Activated CD4-positive, alpha-beta T cell treated with anti-CD3 and anti-CD28 coated beads for 24 hours (primary cell): ENCODE data around the gene SMIM21.

Source experiments
- DNase-seq, 2 donors: peaks; one replicate each; pipeline ENCODE4 v3.0.0-alpha.2; 2020; ENCODE audit warnings: low read depth in 2 of 2

SMIM21 gene

GRCh38 chr18:75422341-75422910 lies 5.1 kb downstream of the SMIM21 start:
- DNase-seq = no peak

- DNase-seq = no peak
These were observed 5.8 kb downstream of the SMIM21 start for GRCh38 chr18:75421656-75422055.

- DNase-seq = no peak
These were observed 9.1 kb downstream of the SMIM21 start for GRCh38 chr18:75418293-75419005.

DNA sequence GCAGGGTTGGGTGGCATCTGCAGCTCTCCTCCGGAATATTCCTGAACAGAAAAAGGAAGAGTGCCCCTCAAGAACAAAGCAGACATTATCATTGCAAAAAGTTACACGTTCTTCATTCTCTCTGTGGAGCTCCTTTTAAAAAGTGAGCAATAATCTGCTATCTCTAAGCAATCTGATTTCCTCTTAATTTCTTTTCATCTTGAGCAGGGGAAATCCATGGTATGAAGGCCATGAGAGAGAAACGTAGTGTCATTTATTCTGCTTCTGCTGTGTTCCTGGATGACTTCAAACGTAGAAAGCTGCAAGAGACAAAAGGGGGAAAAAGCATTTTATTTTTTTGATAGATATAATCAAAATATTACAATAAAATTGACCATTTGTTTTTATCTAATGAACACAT lies 16.9 kb downstream of the SMIM21 start:
- no peak for DNase-seq

DNA sequence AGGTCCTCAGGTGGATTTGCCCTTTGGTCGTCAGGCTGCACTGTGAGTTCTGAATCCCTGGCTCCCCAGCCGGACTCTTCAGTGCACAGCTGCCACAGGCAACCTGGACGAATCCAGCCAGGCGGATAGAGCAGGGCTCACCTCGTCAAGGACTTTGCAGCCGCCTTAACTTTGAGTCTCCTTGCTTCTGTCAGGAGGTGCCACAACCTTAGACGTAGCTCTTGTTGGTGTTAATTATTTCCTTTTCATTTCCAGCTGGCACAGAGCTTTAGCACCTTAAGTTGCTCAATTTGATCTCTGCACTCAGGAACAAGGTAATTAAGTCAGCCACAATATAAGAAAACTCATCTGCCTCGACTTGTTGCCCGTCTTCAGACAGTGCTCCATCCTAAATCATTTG lies 17.7 kb downstream of the SMIM21 start:
- DNase-seq = no peak

GRCh38 chr18:75408554-75409506 lies 18.7 kb downstream of the SMIM21 start:
- DNase-seq = peak; percentile 12 to 15

- DNase-seq = no peak
These were observed 19.8 kb downstream of the SMIM21 start for GRCh38 chr18:75407468-75408437.

GRCh38 chr18:75406491-75407445 lies 20.7 kb downstream of the SMIM21 start:
- no peak for DNase-seq

DNA sequence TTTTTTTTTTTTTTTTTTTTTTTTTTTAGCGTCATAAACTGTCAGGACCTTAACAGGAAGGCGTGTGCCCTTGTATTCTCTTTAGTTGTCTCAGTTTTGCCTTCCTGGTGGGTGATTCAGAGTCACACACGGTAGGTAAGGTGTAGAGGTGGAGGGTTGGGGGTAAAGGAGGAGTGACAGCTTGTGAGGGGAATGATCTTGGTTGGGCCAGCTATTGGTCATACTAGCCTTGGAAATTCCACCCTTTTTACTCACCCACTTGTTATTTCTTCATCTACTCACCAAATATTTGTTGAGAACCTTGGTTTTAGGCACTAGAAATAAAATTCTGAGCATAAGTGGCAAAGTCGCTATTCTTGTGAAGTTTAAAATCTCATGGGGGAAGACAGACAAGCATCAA lies 22.2 kb downstream of the SMIM21 start:
- DNase-seq = no peak

DNA sequence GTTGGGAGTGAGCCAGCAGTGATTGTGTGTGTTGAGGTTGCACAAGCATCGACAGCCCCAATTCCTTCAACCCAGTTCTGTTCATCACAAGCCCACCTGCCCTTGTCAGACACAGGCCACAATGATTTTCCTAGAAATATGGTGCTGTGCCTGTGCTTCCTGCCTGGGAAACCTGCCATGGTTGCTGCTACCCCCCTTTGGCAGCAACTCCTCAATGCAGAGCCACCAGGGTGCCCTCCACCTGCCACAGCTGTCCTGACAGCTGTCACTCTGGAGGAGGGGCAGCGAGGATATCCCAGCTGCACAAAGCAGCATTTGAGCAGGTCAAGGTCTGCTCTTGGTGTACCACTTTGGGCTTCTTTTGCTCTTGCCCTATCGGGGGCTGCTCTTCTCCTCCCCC lies 27.1 kb downstream of the SMIM21 start:
- no peak for DNase-seq

- no peak for DNase-seq
These were observed 32.4 kb downstream of the SMIM21 start for GRCh38 chr18:75395137-75395536.

GRCh38 chr18:75393721-75394120 lies 33.8 kb downstream of the SMIM21 start:
- no peak for DNase-seq

DNA sequence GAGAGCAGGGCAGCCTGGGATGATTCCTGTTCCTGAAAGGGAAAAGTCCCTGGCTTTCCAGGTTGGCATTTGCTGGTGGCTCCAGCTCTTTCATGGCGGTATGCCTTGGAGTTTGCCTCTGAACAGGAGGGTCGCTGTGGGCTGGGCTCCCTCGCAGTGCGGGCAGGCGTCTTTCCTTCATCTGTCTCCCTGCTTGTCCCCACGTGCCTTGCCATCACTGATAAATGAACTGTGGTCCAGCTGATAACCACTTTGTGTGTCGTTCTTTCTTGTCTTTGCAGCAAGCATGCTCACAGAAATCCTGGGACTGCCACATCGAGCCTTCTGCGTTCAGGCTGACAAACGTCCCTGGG lies 35.3 kb downstream of the SMIM21 start:
- DNase-seq = no peak

GRCh38 chr18:75391279-75392225 lies 36.0 kb downstream of the SMIM21 start:
- no peak for DNase-seq

DNA sequence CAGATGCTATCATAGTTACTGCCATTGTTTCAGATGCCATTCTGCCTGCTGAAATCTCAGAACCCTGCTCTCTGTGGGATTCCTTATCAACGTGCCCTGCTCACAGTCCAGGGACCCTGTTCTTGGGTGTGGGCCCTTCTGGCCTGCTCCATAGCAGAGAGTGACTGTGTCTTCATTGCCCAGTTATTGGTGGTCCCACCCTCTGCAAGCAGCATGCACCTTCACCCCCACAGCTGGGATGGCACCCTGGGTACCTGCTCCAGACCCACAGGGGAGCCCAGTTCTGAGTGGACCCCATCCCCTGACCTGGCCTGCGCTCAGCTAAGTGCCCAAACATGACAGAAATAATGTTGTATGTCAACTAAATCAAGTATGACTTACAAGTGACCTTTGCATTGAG lies 36.6 kb downstream of the SMIM21 start:
- no peak for DNase-seq

DNA sequence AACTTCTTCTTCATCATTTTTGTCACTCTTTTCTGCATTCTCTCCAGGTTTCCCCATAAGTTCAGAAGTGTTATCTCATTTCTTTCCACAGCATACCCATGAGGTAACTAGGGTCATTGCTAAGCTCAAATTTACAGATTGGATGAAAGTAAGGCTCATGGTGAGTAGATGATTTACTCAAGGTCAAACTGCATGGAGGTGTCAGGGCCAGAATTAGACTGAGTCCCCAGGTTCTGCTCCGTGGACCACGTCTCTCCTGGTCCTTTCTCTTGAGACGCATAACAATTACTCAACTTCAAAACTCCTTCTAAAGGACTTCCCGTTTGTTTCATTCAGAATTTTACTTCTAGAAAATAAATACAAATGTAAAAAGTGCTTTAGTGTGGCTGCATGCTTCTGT lies 43.4 kb downstream of the SMIM21 start:
- no peak for DNase-seq

- no peak for DNase-seq
These were observed 48.9 kb downstream of the SMIM21 start for GRCh38 chr18:75378376-75379315.

DNA sequence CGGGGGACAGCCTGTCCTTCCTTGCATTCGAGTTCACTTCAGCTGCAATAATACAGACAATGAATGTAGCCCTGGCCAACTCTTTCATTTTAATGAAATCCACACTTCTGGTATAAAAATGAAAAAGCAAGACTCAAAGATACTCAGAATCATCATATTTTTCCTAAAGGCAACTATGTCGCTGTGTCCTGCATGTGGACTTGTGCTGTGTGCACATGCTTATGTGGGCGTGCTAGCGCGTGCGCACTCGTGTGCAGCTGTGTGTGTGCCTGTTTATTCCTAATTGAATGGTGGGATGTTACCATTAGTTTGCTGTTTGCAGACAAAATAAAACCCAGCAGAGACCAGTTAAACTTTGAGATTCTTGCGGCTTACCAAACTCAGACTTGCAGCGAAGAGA lies 49.6 kb downstream of the SMIM21 start:
- DNase-seq = no peak
